Liver (tissue), 3 donors: ENCODE measurements around the gene ALCAM.

ENCODE experiments used
- JUND ChIP-seq, 2 donors: IDR thresholded peaks; 2 replicates each; pipeline ENCODE4 v1.6.1; 2016; ENCODE audit warnings: antibody characterized with exemption in 2 of 2
- MAX ChIP-seq: IDR thresholded peaks from 2 replicates; pipeline ENCODE4 v1.6.1; 2016; ENCODE audit warnings: antibody characterized with exemption
- RAD21 ChIP-seq, 2 donors: IDR thresholded peaks; 2 replicates each; pipeline ENCODE4 v1.6.1; 2016; ENCODE audit warnings: antibody characterized with exemption in 2 of 2, mild to moderate bottlenecking in 2 of 2
- TAF1 ChIP-seq: conservative IDR thresholded peaks from 2 replicates; pipeline ENCODE4 v1.6.1; 2016; ENCODE audit warnings: antibody characterized with exemption, mild to moderate bottlenecking
- TF ChIP-seq, protein P1 (sequence below): fragments of 150-350 bp; IDR thresholded peaks from 2 replicates; pipeline ENCODE4 v1.5.1; 2017; ENCODE audit warnings: improper control_type of control experiment, low read depth, low read length; ENCODE audit not compliant: missing input control
- TF ChIP-seq, protein P2 (sequence below): IDR thresholded peaks from 2 replicates; pipeline ENCODE4 v1.6.1; 2016; ENCODE audit warnings: antibody characterized with exemption, mild to moderate bottlenecking
- donor health status: healthy.
- donor health status: healthy.

- TF ChIP-seq, protein P1, sequence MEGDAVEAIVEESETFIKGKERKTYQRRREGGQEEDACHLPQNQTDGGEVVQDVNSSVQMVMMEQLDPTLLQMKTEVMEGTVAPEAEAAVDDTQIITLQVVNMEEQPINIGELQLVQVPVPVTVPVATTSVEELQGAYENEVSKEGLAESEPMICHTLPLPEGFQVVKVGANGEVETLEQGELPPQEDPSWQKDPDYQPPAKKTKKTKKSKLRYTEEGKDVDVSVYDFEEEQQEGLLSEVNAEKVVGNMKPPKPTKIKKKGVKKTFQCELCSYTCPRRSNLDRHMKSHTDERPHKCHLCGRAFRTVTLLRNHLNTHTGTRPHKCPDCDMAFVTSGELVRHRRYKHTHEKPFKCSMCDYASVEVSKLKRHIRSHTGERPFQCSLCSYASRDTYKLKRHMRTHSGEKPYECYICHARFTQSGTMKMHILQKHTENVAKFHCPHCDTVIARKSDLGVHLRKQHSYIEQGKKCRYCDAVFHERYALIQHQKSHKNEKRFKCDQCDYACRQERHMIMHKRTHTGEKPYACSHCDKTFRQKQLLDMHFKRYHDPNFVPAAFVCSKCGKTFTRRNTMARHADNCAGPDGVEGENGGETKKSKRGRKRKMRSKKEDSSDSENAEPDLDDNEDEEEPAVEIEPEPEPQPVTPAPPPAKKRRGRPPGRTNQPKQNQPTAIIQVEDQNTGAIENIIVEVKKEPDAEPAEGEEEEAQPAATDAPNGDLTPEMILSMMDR = no peak
- TF ChIP-seq RAD21 (IDR thresholded peaks at IDR 0.05) = peak in 1 of 2 donors; percentile 21
- TF ChIP-seq TAF1 = no peak
- TF ChIP-seq JUND (IDR thresholded peaks at IDR 0.05) = no peak
- TF ChIP-seq, protein P2, sequence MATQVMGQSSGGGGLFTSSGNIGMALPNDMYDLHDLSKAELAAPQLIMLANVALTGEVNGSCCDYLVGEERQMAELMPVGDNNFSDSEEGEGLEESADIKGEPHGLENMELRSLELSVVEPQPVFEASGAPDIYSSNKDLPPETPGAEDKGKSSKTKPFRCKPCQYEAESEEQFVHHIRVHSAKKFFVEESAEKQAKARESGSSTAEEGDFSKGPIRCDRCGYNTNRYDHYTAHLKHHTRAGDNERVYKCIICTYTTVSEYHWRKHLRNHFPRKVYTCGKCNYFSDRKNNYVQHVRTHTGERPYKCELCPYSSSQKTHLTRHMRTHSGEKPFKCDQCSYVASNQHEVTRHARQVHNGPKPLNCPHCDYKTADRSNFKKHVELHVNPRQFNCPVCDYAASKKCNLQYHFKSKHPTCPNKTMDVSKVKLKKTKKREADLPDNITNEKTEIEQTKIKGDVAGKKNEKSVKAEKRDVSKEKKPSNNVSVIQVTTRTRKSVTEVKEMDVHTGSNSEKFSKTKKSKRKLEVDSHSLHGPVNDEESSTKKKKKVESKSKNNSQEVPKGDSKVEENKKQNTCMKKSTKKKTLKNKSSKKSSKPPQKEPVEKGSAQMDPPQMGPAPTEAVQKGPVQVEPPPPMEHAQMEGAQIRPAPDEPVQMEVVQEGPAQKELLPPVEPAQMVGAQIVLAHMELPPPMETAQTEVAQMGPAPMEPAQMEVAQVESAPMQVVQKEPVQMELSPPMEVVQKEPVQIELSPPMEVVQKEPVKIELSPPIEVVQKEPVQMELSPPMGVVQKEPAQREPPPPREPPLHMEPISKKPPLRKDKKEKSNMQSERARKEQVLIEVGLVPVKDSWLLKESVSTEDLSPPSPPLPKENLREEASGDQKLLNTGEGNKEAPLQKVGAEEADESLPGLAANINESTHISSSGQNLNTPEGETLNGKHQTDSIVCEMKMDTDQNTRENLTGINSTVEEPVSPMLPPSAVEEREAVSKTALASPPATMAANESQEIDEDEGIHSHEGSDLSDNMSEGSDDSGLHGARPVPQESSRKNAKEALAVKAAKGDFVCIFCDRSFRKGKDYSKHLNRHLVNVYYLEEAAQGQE = no peak
- no peak for TF ChIP-seq MAX
These were observed 171.8 kb downstream of the ALCAM start for GRCh38 chr3:105538483-105538882.
